Fibroblast of skin of right quadriceps (primary cell): ENCODE data around the gene ZNF438.

ENCODE experiments used
- DNase-seq: peaks from one replicate; pipeline ENCODE4 v3.0.0-alpha.2; 2013

ZNF438 gene

DNA sequence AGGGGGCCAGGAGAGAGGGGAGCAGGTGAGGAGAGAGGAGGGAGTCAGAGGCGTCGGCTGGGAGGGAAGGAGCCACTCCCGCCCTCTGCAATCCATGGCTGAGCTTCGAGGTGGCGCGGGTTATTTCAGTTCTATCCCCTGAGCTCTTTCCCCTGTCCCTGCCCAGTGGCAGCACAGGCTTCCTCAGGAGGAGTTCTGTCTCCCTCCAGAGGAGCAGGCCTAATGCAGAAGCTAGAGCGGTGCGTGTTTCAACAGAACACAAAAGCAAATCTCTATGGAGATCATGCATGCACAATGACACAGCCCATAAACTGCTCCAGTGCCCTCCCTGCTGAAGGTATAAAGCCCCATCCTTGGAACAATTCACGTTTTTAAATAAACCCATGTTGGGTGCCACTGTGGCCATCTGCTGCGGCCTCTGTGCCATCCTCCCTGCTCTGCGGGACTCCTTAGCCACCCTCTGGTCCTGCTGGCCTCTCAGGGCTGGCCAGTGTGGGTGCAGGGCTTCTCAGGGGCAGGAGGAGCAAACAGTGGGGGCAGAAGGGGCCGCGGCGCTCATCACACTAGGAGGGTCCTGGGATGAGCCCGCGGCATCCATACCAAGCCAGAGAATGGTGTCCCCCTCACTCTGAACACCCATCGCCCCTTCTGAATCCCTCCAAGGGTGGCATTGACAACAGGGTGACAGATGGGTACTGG, 209.5 kb downstream of the ZNF438 start:
- no peak for DNase-seq

- DNase-seq = no peak
Observed at GRCh38 chr10:30821261-30821993, 210.2 kb downstream of the ZNF438 start.

GRCh38 chr10:30820261-30820991, 211.2 kb downstream of the ZNF438 start:
- peak; percentile 91 for DNase-seq

GRCh38 chr10:30819341-30820181, 212.1 kb downstream of the ZNF438 start:
- peak; percentile 78 for DNase-seq

DNA sequence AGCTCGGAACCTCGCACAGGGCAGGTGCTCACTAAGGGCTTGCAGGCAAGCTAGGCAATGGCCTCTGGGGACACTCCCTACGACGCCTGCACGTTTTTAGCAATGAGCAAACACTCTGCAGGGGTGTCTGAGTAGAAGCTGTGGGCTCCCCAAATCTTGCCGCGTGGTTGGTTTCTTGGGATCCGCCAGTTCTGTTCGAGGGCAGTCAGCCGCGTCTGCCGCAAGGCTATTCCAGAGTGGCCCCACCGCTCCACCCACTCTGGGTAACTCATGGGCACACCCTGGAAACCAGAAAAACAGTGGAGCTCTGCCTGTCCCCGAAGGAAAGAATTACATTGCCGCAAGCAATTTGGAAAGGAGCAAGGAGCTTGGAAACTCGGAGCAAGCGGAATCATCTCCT, 212.8 kb downstream of the ZNF438 start:
- no peak for DNase-seq

GRCh38 chr10:30818010-30818660, 213.5 kb downstream of the ZNF438 start:
- DNase-seq = no peak

- no peak for DNase-seq
Observed at GRCh38 chr10:30817541-30817940, 214.1 kb downstream of the ZNF438 start.

GRCh38 chr10:30816820-30817171, 214.9 kb downstream of the ZNF438 start:
- DNase-seq = no peak

- no peak for DNase-seq
Observed at GRCh38 chr10:30816159-30816819, 215.4 kb downstream of the ZNF438 start.

GRCh38 chr10:30813872-30814481, 217.7 kb downstream of the ZNF438 start:
- DNase-seq = peak; percentile 89

GRCh38 chr10:30812018-30812851, 219.4 kb downstream of the ZNF438 start:
- DNase-seq = peak; percentile 73

DNA sequence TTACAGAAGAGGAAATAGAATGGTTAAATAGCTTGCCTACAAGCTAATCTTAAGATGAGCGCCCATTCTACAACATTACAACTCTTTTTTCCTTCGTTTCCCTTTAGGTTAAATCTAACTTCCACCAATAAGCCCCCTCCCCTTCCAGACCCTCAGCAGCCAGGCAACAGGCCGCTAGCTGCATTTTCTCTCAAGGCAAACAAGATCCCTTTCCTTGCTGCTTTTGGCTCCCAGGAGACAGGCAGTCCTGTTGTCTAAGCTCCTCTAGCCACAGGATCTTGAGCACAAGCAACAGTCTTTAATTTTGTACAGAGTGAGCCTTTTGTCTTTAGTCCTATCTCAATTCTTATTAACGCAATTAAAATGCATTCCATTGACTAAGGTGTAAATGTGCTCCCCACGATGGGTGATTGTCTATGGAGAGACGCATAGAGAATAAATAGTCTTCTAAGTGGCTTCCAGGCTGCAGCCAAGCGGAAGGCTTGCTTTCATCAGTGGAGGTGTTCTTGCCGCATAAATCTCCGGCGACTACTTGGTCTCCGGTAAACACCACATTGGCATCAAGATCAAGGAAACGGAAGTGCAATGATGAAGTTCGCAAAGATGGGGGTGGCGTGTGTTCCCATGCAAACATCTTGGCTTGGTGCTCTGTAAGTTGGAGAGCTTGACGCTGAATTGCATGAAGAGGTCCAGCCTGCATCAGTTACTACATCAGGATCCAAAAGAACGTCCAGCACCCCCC, 220.2 kb downstream of the ZNF438 start:
- DNase-seq = no peak

GRCh38 chr10:30810416-30810815, 221.2 kb downstream of the ZNF438 start:
- no peak for DNase-seq

DNA sequence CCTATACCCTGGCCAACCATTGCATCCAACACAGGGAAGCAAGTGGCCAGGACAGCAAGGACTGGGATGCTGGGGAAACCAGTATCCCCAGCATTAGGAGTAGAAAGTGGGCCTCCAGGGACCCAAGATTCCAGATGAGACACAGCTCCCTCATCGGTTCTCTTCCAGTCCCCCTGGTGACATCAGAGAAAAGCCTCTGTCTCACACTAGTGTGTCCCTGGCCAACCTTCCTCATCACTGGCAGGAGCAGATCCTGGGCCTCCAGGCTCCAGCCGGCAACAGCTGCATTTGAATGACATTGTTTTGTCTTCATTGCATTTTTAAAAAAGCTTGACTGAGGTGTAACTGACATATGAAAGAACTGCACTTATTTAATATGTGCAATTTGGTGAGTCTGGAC, 224.8 kb downstream of the ZNF438 start:
- DNase-seq = no peak

DNA sequence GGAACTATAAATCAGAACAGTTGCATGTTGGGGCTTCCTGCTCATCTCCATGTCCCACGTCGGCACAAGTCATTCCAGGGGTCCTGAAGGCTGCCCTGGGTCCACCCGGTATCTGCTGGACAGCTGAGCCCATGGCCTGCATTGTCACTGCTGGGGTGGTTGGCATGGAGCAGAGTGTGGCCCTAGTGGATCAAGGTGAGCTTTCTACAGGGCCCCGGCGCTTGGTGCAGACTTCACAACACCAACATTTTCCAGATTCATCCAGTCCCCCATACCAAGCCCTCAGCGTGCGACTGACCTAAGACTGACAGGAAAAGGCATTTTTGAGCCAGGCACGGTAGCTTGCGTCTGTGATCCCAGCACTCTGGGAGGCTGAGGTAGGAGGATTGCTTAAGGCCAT, 226.6 kb downstream of the ZNF438 start:
- no peak for DNase-seq

DNA sequence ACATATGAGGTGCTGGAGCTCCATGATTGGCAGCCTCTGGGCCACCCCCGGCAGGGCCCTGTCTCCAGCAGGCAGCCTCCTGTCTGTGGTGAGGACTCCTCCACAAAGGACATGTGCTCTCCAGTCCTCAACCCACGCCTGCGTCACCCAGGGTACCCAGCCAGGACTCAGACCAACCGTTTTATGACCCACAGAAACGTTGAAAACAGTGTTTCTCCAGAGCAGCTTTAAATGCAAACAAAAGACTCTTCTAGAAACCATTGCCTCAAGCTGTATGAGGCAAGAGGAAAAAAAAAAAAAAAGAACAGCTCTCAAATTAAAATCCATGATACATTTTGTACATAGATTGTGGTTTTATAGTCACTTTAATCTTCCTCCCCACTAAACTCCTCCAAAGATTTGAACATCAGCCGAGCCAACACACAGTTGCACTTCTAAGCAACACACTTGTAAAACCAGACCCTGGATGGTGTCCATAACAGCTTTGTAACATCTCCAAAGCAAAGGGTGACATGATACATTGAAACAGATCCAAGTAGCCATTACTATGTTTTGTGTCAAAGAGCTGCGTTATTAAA, 227.1 kb downstream of the ZNF438 start:
- peak; percentile 52 for DNase-seq

- peak; percentile 81 for DNase-seq
Observed at GRCh38 chr10:30803892-30804322, 227.8 kb downstream of the ZNF438 start.

DNA sequence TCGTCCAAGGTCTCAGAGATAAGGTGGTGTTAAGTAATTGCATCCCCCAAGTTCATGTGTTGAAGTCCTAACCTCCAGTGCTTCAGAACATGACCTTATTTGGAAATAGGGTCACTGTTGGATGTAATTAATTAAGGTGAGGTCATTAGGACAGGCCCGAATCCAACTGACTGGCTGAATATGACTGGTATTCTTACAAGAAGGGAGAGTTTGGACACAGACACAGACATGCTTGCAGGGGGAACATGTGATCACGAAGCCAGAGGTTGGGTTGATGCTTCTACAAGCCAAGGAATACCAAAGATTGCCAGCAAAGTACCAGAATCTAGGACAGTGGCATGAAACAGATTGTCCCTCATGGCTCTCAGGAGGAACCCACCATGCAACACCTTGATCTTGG, 228.6 kb downstream of the ZNF438 start:
- DNase-seq = no peak

GRCh38 chr10:30800368-30800767, 231.3 kb downstream of the ZNF438 start:
- no peak for DNase-seq
